ENCODE data around the gene NPTXR.

- no peak for TF ChIP-seq CTCF (conservative IDR thresholded peaks at IDR 0.05; ENCODE audit: low read depth, low read length)
- TF ChIP-seq RAD21 (IDR thresholded peaks at IDR 0.05; ENCODE audit: low read length): no peak
- TF ChIP-seq CEBPB (IDR thresholded peaks at IDR 0.05; ENCODE audit: low read depth, low read length): no peak
- no peak for TF ChIP-seq POLR2A (IDR thresholded peaks at IDR 0.05; ENCODE audit: low read depth, low read length)
- TF ChIP-seq MXI1 (IDR thresholded peaks at IDR 0.05; ENCODE audit: borderline replicate concordance, low read depth, low read length): no peak
- TF ChIP-seq USF2 (IDR thresholded peaks at IDR 0.05; ENCODE audit: low read depth, low read length): no peak
- no peak for TF ChIP-seq MAFK (IDR thresholded peaks at IDR 0.05; ENCODE audit: low read depth, low read length)
- TF ChIP-seq CHD1 (IDR thresholded peaks at IDR 0.05; ENCODE audit: low read depth, low read length): no peak
- no peak for TF ChIP-seq BHLHE40 (IDR thresholded peaks at IDR 0.05; ENCODE audit: low read depth, low read length)
- no peak for TF ChIP-seq RCOR1 (IDR thresholded peaks at IDR 0.05; ENCODE audit: insufficient replicate concordance, low read length)
- TF ChIP-seq ELK1 (IDR thresholded peaks at IDR 0.05; ENCODE audit: borderline replicate concordance, low read depth, low read length): no peak
- no peak for TF ChIP-seq NFE2L2 (IDR thresholded peaks at IDR 0.05; ENCODE audit: low read depth, low read length)
Observed at GRCh38 chr22:38873469-38874411, 29.9 kb upstream of the NPTXR start.

Measured in IMR-90 (cell line).